ENCODE data around the gene JAM2.

JAM2 gene

GRCh38 chr21:25649146-25649545 lies 10.1 kb downstream of the JAM2 start:
- Histone ChIP-seq H3K27me3 (ENCODE audit: low read depth, low read length) (no peaks in the 10 kb centered on the region), H3K4me1 (ENCODE audit: control insufficient read depth in 1 of 2, insufficient read depth in 2 of 2, low read length in 2 of 2) (peaks cover 0 to 22% of the 10 kb centered on the region in 2 donors), H3K36me3 (ENCODE audit: control insufficient read depth in 1 of 2, insufficient read depth in 2 of 2, low read length in 2 of 2) (no peaks in the 10 kb centered on the region), H3K9me3 (ENCODE audit: control insufficient read depth in 1 of 2, low read length in 2 of 2) (no peaks in the 10 kb centered on the region), H3K4me3 (ENCODE audit: low read depth in 1 of 2, low read length in 2 of 2) (no peak overlapping the region), H3K27ac (ENCODE audit: low read length) (no peak overlapping the region)

DNA sequence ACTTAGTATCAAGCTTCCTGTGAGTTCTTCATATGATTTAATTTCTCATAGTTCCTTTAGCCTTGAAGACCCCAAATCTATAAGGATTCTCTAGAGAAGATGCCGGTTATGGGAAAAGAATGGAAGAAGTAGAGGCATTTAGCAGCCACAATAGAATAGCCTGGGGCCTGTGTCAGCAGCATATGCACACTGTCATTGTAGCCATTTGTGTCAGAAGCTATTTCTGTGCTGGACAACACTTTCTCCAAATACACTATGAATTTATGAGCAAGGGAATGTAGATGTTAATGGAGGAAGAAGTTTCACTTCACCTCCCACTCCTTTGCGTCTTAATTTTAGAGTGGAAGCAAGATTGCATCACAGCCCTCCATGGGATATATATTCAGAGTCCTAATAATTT lies 17.4 kb downstream of the JAM2 start:
- no peak overlapping the region for H3K4me3 ChIP-seq (ENCODE audit: low read depth in 1 of 2, low read length in 2 of 2)

DNA sequence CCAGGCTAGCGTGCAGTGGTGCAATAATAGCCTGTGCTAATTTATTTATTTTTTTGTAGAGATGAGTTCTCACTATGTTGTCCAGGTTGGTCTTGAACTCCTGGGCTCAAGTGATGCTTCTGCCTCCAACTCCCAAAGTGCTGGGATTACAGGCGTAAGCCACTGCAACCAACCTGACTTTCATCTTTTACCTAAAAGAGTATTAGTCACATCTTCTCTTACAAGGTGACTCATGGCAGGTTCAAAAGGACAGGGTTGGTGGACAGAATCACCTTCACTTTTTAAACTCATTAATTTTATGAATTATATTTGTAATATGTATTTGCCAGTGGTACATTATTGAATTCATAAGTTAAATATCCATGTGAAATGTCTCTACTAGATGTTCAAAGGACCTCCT lies 18.1 kb downstream of the JAM2 start:
- Histone ChIP-seq H3K36me3 (ENCODE audit: control insufficient read depth in 1 of 2, insufficient read depth in 2 of 2, low read length in 2 of 2) (no peaks in the 10 kb centered on the region), H3K27me3 (ENCODE audit: low read depth, low read length) (no peaks in the 10 kb centered on the region)

More for the DNA sequence above, 17.4 kb downstream of the JAM2 start:
- no peaks in the 10 kb centered on the region for H3K9me3 ChIP-seq (ENCODE audit: control insufficient read depth in 1 of 2, low read length in 2 of 2)
- H3K27ac ChIP-seq (ENCODE audit: low read length), result no peak overlapping the region
- no peaks in the 10 kb centered on the region for H3K4me1 ChIP-seq (ENCODE audit: control insufficient read depth in 1 of 2, insufficient read depth in 2 of 2, low read length in 2 of 2)
- no peaks in the 10 kb centered on the region for H3K27me3 ChIP-seq (ENCODE audit: low read depth, low read length)
- H3K36me3 ChIP-seq (ENCODE audit: control insufficient read depth in 1 of 2, insufficient read depth in 2 of 2, low read length in 2 of 2), result no peaks in the 10 kb centered on the region

DNA sequence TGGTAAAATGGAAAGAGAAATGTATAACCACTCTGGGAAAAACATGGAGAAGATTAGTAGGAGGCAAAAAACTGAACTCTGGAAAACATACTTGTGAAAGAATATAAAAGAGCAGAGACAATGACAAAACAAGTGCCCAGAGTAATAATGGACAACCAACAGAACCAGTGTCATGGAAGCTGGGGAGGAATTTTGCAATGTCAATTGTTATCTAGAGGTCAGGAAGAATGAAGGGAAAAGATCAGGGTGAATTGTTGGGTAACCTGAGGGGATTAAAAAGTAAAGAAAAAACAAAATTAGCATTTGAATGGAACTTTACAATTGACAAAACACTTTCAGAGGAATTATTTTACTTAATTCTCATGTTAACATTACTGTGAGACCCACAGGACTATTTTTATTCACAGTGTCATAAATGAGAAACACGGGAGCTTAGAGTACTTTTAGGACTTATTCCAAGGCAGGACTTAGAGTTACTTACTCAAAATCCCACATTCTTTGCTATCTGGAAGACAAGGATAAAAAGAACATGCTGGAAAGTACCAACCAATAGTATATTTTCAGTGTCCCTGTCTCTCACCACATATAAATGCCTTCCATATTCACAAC lies 19.5 kb downstream of the JAM2 start:
- H3K9me3 ChIP-seq (ENCODE audit: control insufficient read depth in 1 of 2, low read length in 2 of 2), result no peaks in the 10 kb centered on the region
- no peak overlapping the region for H3K4me3 ChIP-seq (ENCODE audit: low read depth in 1 of 2, low read length in 2 of 2)
- H3K36me3 ChIP-seq (ENCODE audit: control insufficient read depth in 1 of 2, insufficient read depth in 2 of 2, low read length in 2 of 2), result no peaks in the 10 kb centered on the region
- H3K27ac ChIP-seq (ENCODE audit: low read length), result no peak overlapping the region
- H3K27me3 ChIP-seq (ENCODE audit: low read depth, low read length), result no peaks in the 10 kb centered on the region
- H3K4me1 ChIP-seq (ENCODE audit: control insufficient read depth in 1 of 2, insufficient read depth in 2 of 2, low read length in 2 of 2), result no peaks in the 10 kb centered on the region

More for the DNA sequence above, 18.1 kb downstream of the JAM2 start:
- Histone ChIP-seq H3K27ac (ENCODE audit: low read length) (no peak overlapping the region), H3K4me1 (ENCODE audit: control insufficient read depth in 1 of 2, insufficient read depth in 2 of 2, low read length in 2 of 2) (no peaks in the 10 kb centered on the region), H3K9me3 (ENCODE audit: control insufficient read depth in 1 of 2, low read length in 2 of 2) (no peaks in the 10 kb centered on the region), H3K4me3 (ENCODE audit: low read depth in 1 of 2, low read length in 2 of 2) (no peak overlapping the region)

DNA sequence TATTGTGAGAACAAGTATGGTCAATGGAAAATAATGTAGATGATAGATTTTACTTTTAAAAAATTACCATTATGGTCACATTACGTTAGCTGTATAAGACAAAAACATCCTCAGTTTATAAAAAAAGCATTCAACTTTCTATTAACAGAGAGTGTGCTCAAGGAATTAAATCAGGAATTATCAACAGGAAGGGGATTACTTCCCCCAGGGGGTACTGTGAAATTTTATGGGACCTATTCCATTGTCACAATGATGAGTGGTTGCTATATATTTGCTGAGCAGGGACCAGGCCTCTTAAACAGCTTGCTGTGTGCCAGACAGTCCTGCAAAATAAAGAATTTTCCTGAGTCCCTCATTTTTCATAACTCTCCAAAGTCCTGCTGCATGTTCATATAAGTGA lies 21.2 kb downstream of the JAM2 start:
- H3K4me3 ChIP-seq (ENCODE audit: low read depth in 1 of 2, low read length in 2 of 2), result no peak overlapping the region
- H3K9me3 ChIP-seq (ENCODE audit: control insufficient read depth in 1 of 2, low read length in 2 of 2), result no peaks in the 10 kb centered on the region
- no peaks in the 10 kb centered on the region for H3K4me1 ChIP-seq (ENCODE audit: control insufficient read depth in 1 of 2, insufficient read depth in 2 of 2, low read length in 2 of 2)
- H3K36me3 ChIP-seq (ENCODE audit: control insufficient read depth in 1 of 2, insufficient read depth in 2 of 2, low read length in 2 of 2), result no peaks in the 10 kb centered on the region
- H3K27ac ChIP-seq (ENCODE audit: low read length), result no peak overlapping the region
- H3K27me3 ChIP-seq (ENCODE audit: low read depth, low read length), result no peaks in the 10 kb centered on the region

GRCh38 chr21:25664491-25664931 lies 25.5 kb downstream of the JAM2 start:
- Histone ChIP-seq H3K4me1 (ENCODE audit: control insufficient read depth in 1 of 2, insufficient read depth in 2 of 2, low read length in 2 of 2) (no peaks in the 10 kb centered on the region), H3K27ac (ENCODE audit: low read length) (no peak overlapping the region)

GRCh38 chr21:25670726-25671125 lies 31.7 kb downstream of the JAM2 start:
- Histone ChIP-seq H3K27me3 (ENCODE audit: low read depth, low read length) (no peaks in the 10 kb centered on the region), H3K36me3 (ENCODE audit: control insufficient read depth in 1 of 2, insufficient read depth in 2 of 2, low read length in 2 of 2) (no peaks in the 10 kb centered on the region), H3K9me3 (ENCODE audit: control insufficient read depth in 1 of 2, low read length in 2 of 2) (no peaks in the 10 kb centered on the region), H3K27ac (ENCODE audit: low read length) (no peak overlapping the region), H3K4me3 (ENCODE audit: low read depth in 1 of 2, low read length in 2 of 2) (no peak overlapping the region), H3K4me1 (ENCODE audit: control insufficient read depth in 1 of 2, insufficient read depth in 2 of 2, low read length in 2 of 2) (peaks cover 0 to 15% of the 10 kb centered on the region in 2 donors)

More at GRCh38 chr21:25664491-25664931, 25.5 kb downstream of the JAM2 start:
- Histone ChIP-seq H3K4me3 (ENCODE audit: low read depth in 1 of 2, low read length in 2 of 2) (no peak overlapping the region), H3K36me3 (ENCODE audit: control insufficient read depth in 1 of 2, insufficient read depth in 2 of 2, low read length in 2 of 2) (no peaks in the 10 kb centered on the region), H3K9me3 (ENCODE audit: control insufficient read depth in 1 of 2, low read length in 2 of 2) (no peaks in the 10 kb centered on the region), H3K27me3 (ENCODE audit: low read depth, low read length) (no peaks in the 10 kb centered on the region)

GRCh38 chr21:25676451-25676850 lies 37.4 kb downstream of the JAM2 start:
- Histone ChIP-seq H3K27ac (ENCODE audit: low read length) (no peak overlapping the region), H3K4me3 (ENCODE audit: low read depth in 1 of 2, low read length in 2 of 2) (no peak overlapping the region), H3K4me1 (ENCODE audit: control insufficient read depth in 1 of 2, insufficient read depth in 2 of 2, low read length in 2 of 2) (no peaks in the 10 kb centered on the region), H3K9me3 (ENCODE audit: control insufficient read depth in 1 of 2, low read length in 2 of 2) (no peaks in the 10 kb centered on the region), H3K36me3 (ENCODE audit: control insufficient read depth in 1 of 2, insufficient read depth in 2 of 2, low read length in 2 of 2) (no peaks in the 10 kb centered on the region), H3K27me3 (ENCODE audit: low read depth, low read length) (no peaks in the 10 kb centered on the region)

DNA sequence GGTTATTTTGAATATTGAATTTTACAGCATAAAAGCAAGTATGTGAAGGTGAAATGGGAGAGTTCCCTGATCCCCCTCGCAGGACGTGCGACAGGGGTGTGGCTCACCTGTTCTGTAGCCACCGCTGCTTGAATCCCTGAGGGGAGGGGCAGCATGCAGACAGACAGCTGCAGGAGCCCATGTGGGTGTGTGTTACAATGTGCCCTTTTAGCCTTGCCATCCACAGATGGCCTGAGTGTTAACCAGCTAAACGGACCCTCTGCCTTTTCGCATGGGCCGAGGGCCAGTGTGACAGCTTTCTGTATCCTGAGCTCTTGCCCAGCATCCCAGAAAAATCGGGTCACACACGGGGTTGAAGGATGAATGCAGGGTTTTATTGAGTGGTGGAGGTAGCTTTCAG lies 43.3 kb downstream of the JAM2 start:
- Histone ChIP-seq H3K9me3 (ENCODE audit: control insufficient read depth in 1 of 2, low read length in 2 of 2) (no peaks in the 10 kb centered on the region), H3K4me1 (ENCODE audit: control insufficient read depth in 1 of 2, insufficient read depth in 2 of 2, low read length in 2 of 2) (no peaks in the 10 kb centered on the region), H3K4me3 (ENCODE audit: low read depth in 1 of 2, low read length in 2 of 2) (no peak overlapping the region), H3K27ac (ENCODE audit: low read length) (no peak overlapping the region), H3K27me3 (ENCODE audit: low read depth, low read length) (no peaks in the 10 kb centered on the region), H3K36me3 (ENCODE audit: control insufficient read depth in 1 of 2, insufficient read depth in 2 of 2, low read length in 2 of 2) (no peaks in the 10 kb centered on the region)

DNA sequence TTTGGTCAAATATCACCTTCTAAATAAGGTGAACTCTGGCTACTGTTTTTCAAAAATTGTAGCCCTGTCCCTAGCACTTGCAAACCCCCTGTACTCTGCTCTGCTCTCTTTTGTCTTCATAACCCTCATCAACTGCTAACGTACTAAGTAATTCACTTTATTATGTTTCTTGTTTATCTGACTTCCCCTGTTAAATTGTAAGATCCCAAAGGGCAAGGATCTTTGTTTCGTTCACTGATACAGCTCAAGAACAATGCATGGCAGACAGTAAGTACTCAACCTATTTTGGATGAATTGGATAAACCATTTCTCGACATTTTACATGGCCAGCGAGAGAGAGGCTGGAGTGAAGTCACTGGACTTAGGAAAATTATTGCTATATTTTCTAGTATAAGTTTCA lies 48.7 kb downstream of the JAM2 start:
- no peaks in the 10 kb centered on the region for H3K4me1 ChIP-seq (ENCODE audit: control insufficient read depth in 1 of 2, insufficient read depth in 2 of 2, low read length in 2 of 2)
- H3K27me3 ChIP-seq (ENCODE audit: low read depth, low read length), result no peaks in the 10 kb centered on the region
- no peak overlapping the region for H3K27ac ChIP-seq (ENCODE audit: low read length)
- H3K36me3 ChIP-seq (ENCODE audit: control insufficient read depth in 1 of 2, insufficient read depth in 2 of 2, low read length in 2 of 2), result no peaks in the 10 kb centered on the region
- H3K9me3 ChIP-seq (ENCODE audit: control insufficient read depth in 1 of 2, low read length in 2 of 2), result no peaks in the 10 kb centered on the region
- H3K4me3 ChIP-seq (ENCODE audit: low read depth in 1 of 2, low read length in 2 of 2), result no peak overlapping the region

- Histone ChIP-seq H3K4me3 (ENCODE audit: low read depth in 1 of 2, low read length in 2 of 2) (no peak overlapping the region), H3K4me1 (ENCODE audit: control insufficient read depth in 1 of 2, insufficient read depth in 2 of 2, low read length in 2 of 2) (no peaks in the 10 kb centered on the region), H3K36me3 (ENCODE audit: control insufficient read depth in 1 of 2, insufficient read depth in 2 of 2, low read length in 2 of 2) (no peaks in the 10 kb centered on the region), H3K27me3 (ENCODE audit: low read depth, low read length) (no peaks in the 10 kb centered on the region), H3K27ac (ENCODE audit: low read length) (no peak overlapping the region), H3K9me3 (ENCODE audit: control insufficient read depth in 1 of 2, low read length in 2 of 2) (no peaks in the 10 kb centered on the region)
These were observed 49.5 kb downstream of the JAM2 start for GRCh38 chr21:25688275-25689155.
